Measurements from ENCODE around the gene INSYN2B.

The INSYN2B gene

GRCh38 chr5:169861934-169862333 is 118.4 kb downstream of the INSYN2B start:
- H3K4me3 ChIP-seq (replicated peaks in 1 of 2; ENCODE audit: low read depth in 2 of 2, low read length in 2 of 2): no peak overlapping the region
- no peak for TF ChIP-seq CTCF (IDR thresholded peaks at IDR 0.05; ENCODE audit: low read depth, low read length)
- DNase-seq (ENCODE audit: low read depth in 2 of 2): peak; percentile 72 to 82

GRCh38 chr5:169861433-169861832 is 118.9 kb downstream of the INSYN2B start:
- TF ChIP-seq CTCF (IDR thresholded peaks at IDR 0.05; ENCODE audit: low read depth, low read length): no peak
- DNase-seq (ENCODE audit: low read depth in 2 of 2): no peak
- H3K4me3 ChIP-seq (replicated peaks in 1 of 2; ENCODE audit: low read depth in 2 of 2, low read length in 2 of 2): no peak overlapping the region

DNA sequence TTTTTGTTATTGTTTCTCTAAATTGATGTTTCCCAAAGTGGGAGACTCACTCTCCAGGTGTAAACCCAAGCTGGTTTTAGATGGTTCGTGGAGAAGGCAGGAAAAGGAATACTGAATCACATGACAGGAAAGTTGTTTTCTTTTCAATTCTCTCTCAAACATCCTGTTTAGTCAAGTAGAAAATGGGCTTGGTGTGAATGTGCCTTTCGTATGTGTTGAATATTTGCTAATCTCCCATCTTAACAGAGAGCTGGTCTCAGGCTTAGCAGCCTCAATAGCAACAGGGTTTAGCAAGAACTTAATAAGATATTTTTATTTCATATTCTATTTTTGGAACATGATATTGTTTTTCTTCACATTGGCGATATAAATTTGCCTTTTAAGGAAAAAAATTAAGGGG is 119.7 kb downstream of the INSYN2B start:
- no peak for DNase-seq (ENCODE audit: low read depth in 2 of 2)
- no peak overlapping the region for H3K4me3 ChIP-seq (replicated peaks in 1 of 2; ENCODE audit: low read depth in 2 of 2, low read length in 2 of 2)
- TF ChIP-seq CTCF (IDR thresholded peaks at IDR 0.05; ENCODE audit: low read depth, low read length): no peak

GRCh38 chr5:169856571-169856970 is 123.7 kb downstream of the INSYN2B start:
- TF ChIP-seq CTCF (IDR thresholded peaks at IDR 0.05; ENCODE audit: low read depth, low read length): no peak
- DNase-seq (ENCODE audit: low read depth in 2 of 2): peak; percentile 79 to 89
- H3K4me3 ChIP-seq (replicated peaks in 1 of 2; ENCODE audit: low read depth in 2 of 2, low read length in 2 of 2): no peak overlapping the region

GRCh38 chr5:169851321-169851850 is 128.9 kb downstream of the INSYN2B start:
- TF ChIP-seq CTCF (IDR thresholded peaks at IDR 0.05; ENCODE audit: low read depth, low read length): no peak
- DNase-seq (ENCODE audit: low read depth in 2 of 2): no peak
- H3K4me3 ChIP-seq (replicated peaks in 1 of 2; ENCODE audit: low read depth in 2 of 2, low read length in 2 of 2): no peak overlapping the region

DNA sequence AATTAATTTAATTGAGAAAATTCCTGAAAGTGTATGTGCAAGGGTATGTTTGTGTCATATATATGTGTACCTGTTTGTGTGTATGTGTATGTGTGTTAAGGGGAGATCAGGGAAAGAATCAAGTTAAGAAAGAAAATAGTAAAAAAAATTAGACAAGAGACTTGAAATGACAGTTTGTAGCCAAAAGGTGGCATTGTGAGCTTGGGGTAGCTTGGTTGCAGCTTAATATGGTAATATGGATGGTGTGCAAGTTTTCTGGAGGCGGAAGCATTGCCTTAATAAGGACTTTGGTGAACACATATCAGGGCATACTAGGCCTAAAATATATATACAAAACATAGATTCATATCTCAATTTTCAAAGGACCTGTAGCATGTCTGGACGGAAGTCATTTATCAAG is 129.9 kb downstream of the INSYN2B start:
- peak; percentile 6 for TF ChIP-seq CTCF (IDR thresholded peaks at IDR 0.05; ENCODE audit: low read depth, low read length)
- H3K4me3 ChIP-seq (replicated peaks in 1 of 2; ENCODE audit: low read depth in 2 of 2, low read length in 2 of 2): no peak overlapping the region
- no peak for DNase-seq (ENCODE audit: low read depth in 2 of 2)

GRCh38 chr5:169848792-169849191 is 131.5 kb downstream of the INSYN2B start:
- no peak for TF ChIP-seq CTCF (IDR thresholded peaks at IDR 0.05; ENCODE audit: low read depth, low read length)
- DNase-seq (ENCODE audit: low read depth in 2 of 2): no peak
- H3K4me3 ChIP-seq (replicated peaks in 1 of 2; ENCODE audit: low read depth in 2 of 2, low read length in 2 of 2): no peak overlapping the region
